H1 (cell line): Measurements from ENCODE around the gene FBN1. TPM values are rescaled to one million over a fixed set of nuclear protein-coding genes. Genes with fewer than 3 reads are reported as not detected.

ENCODE experiments used
- CTCF ChIA-PET: fragments of 300-600 bp; sonication (Branson Sonifier 250); formaldehyde crosslinking; loops from one replicate; lab custom pipeline; 2021; ENCODE audit not compliant: partially characterized antibody; lab: Charles Lee
- POLR2A ChIA-PET: fragments of 300-600 bp; sonication (Branson Sonifier 250); formaldehyde crosslinking; loops from one replicate; lab custom pipeline; 2021; ENCODE audit warnings: inconsistent platforms; ENCODE audit not compliant: partially characterized antibody; lab: Charles Lee
- DNase-seq, 2 experiments: peaks; one replicate each; pipeline versions ENCODE4 v3.0.0 to v3.0.0-alpha.2; 2010 to 2022; ENCODE audit warnings: low spot score in 2 of 2, low read depth in 1 of 2, mixed read lengths in 1 of 2
- FAIRE-seq: peaks from 2 replicates; lab custom pipeline; 2011; peaks lifted over from hg19 to GRCh38; lab: Jason Lieb, UNC
- H2AFZ ChIP-seq: 2 replicates; pipeline ENCODE4 v1.8.1; 2012; ENCODE audit warnings: low read length, inconsistent platforms
- H2AK5ac ChIP-seq: 2 replicates; pipeline ENCODE4 v1.6.1; 2013; ENCODE audit warnings: low read depth, low read length
- H2BK120ac ChIP-seq: replicated peaks from 2 replicates; pipeline ENCODE3; 2013; ENCODE audit warnings: low read depth, low read length, inconsistent platforms
- H2BK12ac ChIP-seq: 2 replicates; pipeline ENCODE4 v1.6.1; 2013; ENCODE audit warnings: low read depth, low read length
- H2BK15ac ChIP-seq: 2 replicates; pipeline ENCODE4 v1.6.1; 2013; ENCODE audit warnings: low read length
- H2BK20ac ChIP-seq: 2 replicates; pipeline ENCODE4 v1.6.1; 2013; ENCODE audit warnings: low read length
- H2BK5ac ChIP-seq: 2 replicates; pipeline ENCODE4 v1.6.1; 2013; ENCODE audit warnings: low read depth, low read length
- H3K14ac ChIP-seq: 2 replicates; pipeline ENCODE4 v1.6.1; 2013; ENCODE audit warnings: inconsistent platforms; ENCODE audit not compliant: insufficient read length
- H3K18ac ChIP-seq: 2 replicates; pipeline ENCODE4 v1.6.1; 2013; ENCODE audit warnings: low read length; ENCODE audit errors: extremely low read depth
- H3K23ac ChIP-seq: 2 replicates; pipeline ENCODE4 v1.6.1; 2013; ENCODE audit warnings: inconsistent platforms; ENCODE audit not compliant: insufficient read length
- H3K23me2 ChIP-seq: 2 replicates; pipeline ENCODE4 v1.6.1; 2013; ENCODE audit warnings: low read depth, low read length
- H3K27ac ChIP-seq: 2 replicates; pipeline ENCODE4 v1.6.1; 2011; ENCODE audit warnings: low read depth, low read length, inconsistent platforms
- H3K27me3 ChIP-seq, 4 experiments: replicated peaks in 1 of 4; 1 replicate in 1 of 4; 2 replicates in 3 of 4; pipeline versions ENCODE4 v1.6.1 to v1.8.1; 2011 to 2013; ENCODE audit warnings: low read length in 3 of 4, mild to moderate bottlenecking in 3 of 4, inconsistent platforms in 2 of 4, mixed read lengths in 2 of 4, moderate library complexity in 1 of 4; ENCODE audit not compliant: control insufficient read depth in 3 of 4, insufficient read depth in 3 of 4; ENCODE audit errors: extremely low read depth in 1 of 4
- H3K36me3 ChIP-seq, 4 experiments: 2 replicates each; pipeline versions ENCODE4 v1.6.1 to v1.8.1; 2011 to 2013; ENCODE audit warnings: mild to moderate bottlenecking in 4 of 4, low read length in 3 of 4, moderate library complexity in 2 of 4, control low read depth in 1 of 4, inconsistent platforms in 1 of 4; ENCODE audit not compliant: insufficient read depth in 4 of 4, control insufficient read depth in 2 of 4
- H3K4ac ChIP-seq: replicated peaks from 2 replicates; pipeline ENCODE3; 2013; ENCODE audit warnings: low read length, low read depth, mixed read lengths, inconsistent platforms; ENCODE audit not compliant: insufficient read length
- H3K4me1 ChIP-seq, 4 experiments: replicated peaks in 1 of 4; 1 replicate in 1 of 4; 2 replicates in 3 of 4; pipeline versions ENCODE4 v1.6.1 to v1.8.1; 2011 to 2013; ENCODE audit warnings: low read length in 3 of 4, inconsistent platforms in 2 of 4, mixed read lengths in 1 of 4; ENCODE audit not compliant: insufficient read depth in 4 of 4, control insufficient read depth in 3 of 4
- H3K4me2 ChIP-seq, 2 experiments: 2 replicates each; pipeline versions ENCODE4 v1.6.1 to v1.8.1; 2011 to 2013; ENCODE audit warnings: low read depth in 2 of 2, low read length in 2 of 2, control low read depth in 1 of 2, inconsistent platforms in 1 of 2, mild to moderate bottlenecking in 1 of 2; ENCODE audit not compliant: insufficient read depth in 1 of 2
- H3K4me3 ChIP-seq, 4 experiments: fragments of 200-600, 300-600 bp in 1 of 4; sonication (generic), shearing (Covaris generic), sonication (Bioruptor Twin) in 1 of 4; 2 replicates each; pipeline versions ENCODE4 v1.5.1 to v1.8.1; 2011 to 2016; ENCODE audit warnings: low read length in 4 of 4, low read depth in 3 of 4, control low read depth in 2 of 4, inconsistent platforms in 2 of 4, mild to moderate bottlenecking in 2 of 4, mixed read lengths in 1 of 4, moderate library complexity in 1 of 4; ENCODE audit not compliant: insufficient read depth in 2 of 4; ENCODE audit errors: extremely low read depth in 1 of 4
- H3K56ac ChIP-seq: replicated peaks from 2 replicates; pipeline ENCODE3; 2013; ENCODE audit warnings: low read depth, mild to moderate bottlenecking, mixed read lengths, low read length, inconsistent platforms; ENCODE audit not compliant: insufficient read length
- H3K79me1 ChIP-seq: 2 replicates; pipeline ENCODE4 v1.6.1; 2013; ENCODE audit warnings: low read depth, low read length, control low read depth
- H3K79me2 ChIP-seq, 2 experiments: 2 replicates each; pipeline versions ENCODE4 v1.6.1 to v1.8.1; 2012 to 2013; ENCODE audit warnings: low read length in 2 of 2, mild to moderate bottlenecking in 2 of 2, inconsistent platforms in 1 of 2; ENCODE audit not compliant: insufficient read depth in 2 of 2, control insufficient read depth in 1 of 2
- H3K9ac ChIP-seq, 4 experiments: replicated peaks in 1 of 4; 1 replicate in 1 of 4; 2 replicates in 3 of 4; pipeline versions ENCODE4 v1.6.1 to v1.8.1; 2011 to 2013; ENCODE audit warnings: low read depth in 3 of 4, low read length in 3 of 4, control low read depth in 2 of 4, mild to moderate bottlenecking in 2 of 4, moderate library complexity in 2 of 4, inconsistent platforms in 1 of 4; ENCODE audit errors: extremely low read depth in 1 of 4
- H3K9me3 ChIP-seq, 2 experiments: 2 replicates each; pipeline versions ENCODE4 v1.6.1 to v1.8.1; 2012 to 2013; ENCODE audit warnings: mild to moderate bottlenecking in 2 of 2, moderate library complexity in 2 of 2, control low read depth in 1 of 2, inconsistent platforms in 1 of 2, low read depth in 1 of 2, low read length in 1 of 2, mixed read lengths in 1 of 2; ENCODE audit not compliant: insufficient read depth in 2 of 2
- H4K20me1 ChIP-seq, 2 experiments: replicated peaks in 1 of 2; 2 replicates each; pipeline versions ENCODE3 to v1.8.1; 2011 to 2013; ENCODE audit warnings: inconsistent platforms in 2 of 2, low read length in 2 of 2, mild to moderate bottlenecking in 1 of 2; ENCODE audit not compliant: insufficient read depth in 2 of 2, control insufficient read depth in 1 of 2
- H4K5ac ChIP-seq: 2 replicates; pipeline ENCODE4 v1.6.1; 2013; ENCODE audit warnings: low read length, low read depth, mixed read lengths, inconsistent platforms; ENCODE audit not compliant: insufficient read length
- H4K8ac ChIP-seq: 2 replicates; pipeline ENCODE4 v1.8.0; 2013; ENCODE audit warnings: mild to moderate bottlenecking, moderate library complexity, low read length, inconsistent platforms; ENCODE audit not compliant: insufficient read depth; ENCODE audit errors: extremely low read depth
- H4K91ac ChIP-seq: replicated peaks from 2 replicates; pipeline ENCODE3; 2013; ENCODE audit warnings: low read length, mixed read lengths, inconsistent platforms; ENCODE audit not compliant: insufficient read length
- BCL11A ChIP-seq, 2 experiments: IDR thresholded peaks; one replicate each; pipeline ENCODE4 v1.6.1; 2011; ENCODE audit warnings: low read depth in 2 of 2, low read length in 2 of 2, mild to moderate bottlenecking in 2 of 2
- CHD1 ChIP-seq: IDR thresholded peaks from 2 replicates; pipeline ENCODE4 v1.6.1; 2012; ENCODE audit warnings: low read depth, low read length, improper control_type of control experiment
- CREB1 ChIP-seq: IDR thresholded peaks from 2 replicates; pipeline ENCODE4 v1.6.1; 2012; ENCODE audit warnings: inconsistent platforms
- CTBP2 ChIP-seq: IDR thresholded peaks from 2 replicates; pipeline ENCODE4 v1.7.0; 2011; ENCODE audit warnings: borderline replicate concordance, mild to moderate bottlenecking, moderate library complexity, mixed read lengths, low read length; ENCODE audit not compliant: insufficient read depth, insufficient read length
- EP300 ChIP-seq, 2 experiments: IDR thresholded peaks; 1 replicate in 1 of 2; 2 replicates in 1 of 2; pipeline ENCODE4 v1.6.1; 2011 to 2012; ENCODE audit warnings: low read depth in 2 of 2, low read length in 2 of 2, mild to moderate bottlenecking in 2 of 2, borderline replicate concordance in 1 of 2, inconsistent platforms in 1 of 2, moderate library complexity in 1 of 2
- FOSL1 ChIP-seq: IDR thresholded peaks from 2 replicates; pipeline ENCODE4 v1.6.1; 2011; ENCODE audit warnings: mild to moderate bottlenecking, low read depth, low read length, moderate library complexity; ENCODE audit not compliant: insufficient read depth
- JUN ChIP-seq: IDR thresholded peaks from 2 replicates; pipeline ENCODE4 v1.6.1; 2011; ENCODE audit warnings: low read depth, mild to moderate bottlenecking, improper control_type of control experiment, low read length
- KDM1A ChIP-seq: fragments of 200-600, 300-600 bp; sonication (generic); IDR thresholded peaks from 2 replicates; pipeline ENCODE4 v1.7.1; 2016; ENCODE audit warnings: mild to moderate bottlenecking, low read length, borderline replicate concordance
- NANOG ChIP-seq: IDR thresholded peaks from 2 replicates; pipeline ENCODE4 v1.6.1; 2011; ENCODE audit warnings: low read length, low read depth, mild to moderate bottlenecking, inconsistent platforms; ENCODE audit not compliant: insufficient read depth, poor library complexity, severe bottlenecking
- RBBP5 ChIP-seq: IDR thresholded peaks from 2 replicates; pipeline ENCODE4 v1.7.1; 2012; ENCODE audit warnings: low read depth, mild to moderate bottlenecking, inconsistent platforms, low read length, moderate library complexity, borderline replicate concordance
- SUZ12 ChIP-seq: fragments of 200-600 bp; sonication (generic); IDR thresholded peaks from 2 replicates; pipeline ENCODE4 v1.6.1; 2012; ENCODE audit warnings: mild to moderate bottlenecking, inconsistent platforms, low read length, moderate library complexity, mixed read lengths
- TAF1 ChIP-seq: IDR thresholded peaks from 2 replicates; pipeline ENCODE4 v1.6.1; 2011; ENCODE audit warnings: mild to moderate bottlenecking, low read depth, low read length
- TBP ChIP-seq: IDR thresholded peaks from 2 replicates; pipeline ENCODE4 v1.6.1; 2011; ENCODE audit warnings: low read depth, low read length, improper control_type of control experiment
- WGBS, 2 experiments: shearing (Covaris generic) in 1 of 2; methylation state at CpG; one replicate each; pipeline versions ENCODE4 v1.1.6 to v1.1.7; 2013 to 2015; ENCODE audit warnings: low lambda C conversion rate in 2 of 2, mixed read lengths in 2 of 2, inconsistent platforms in 1 of 2, low coverage in 1 of 2, missing lambda C conversion rate in 1 of 2; ENCODE audit not compliant: insufficient replicate concordance in 2 of 2, insufficient coverage in 1 of 2, insufficient read length in 1 of 2; ENCODE audit errors: extremely low coverage in 1 of 2, missing lambda C conversion rate in 1 of 2; 5-methylcytosine and 5-hydroxymethylcytosine counted together
- polyA plus RNA-seq, 7 experiments: library from polyadenylated mRNA; depleted of rRNA in 3 of 7; stranded (reverse) in 5 of 7; unstranded in 2 of 7; fragments of >200 nt in 5 of 7; fragments of 200-250 nt in 2 of 7; gene quantifications; 1 replicate in 5 of 7; 2 replicates in 1 of 7; 4 replicates in 1 of 7; pipeline versions ENCODE4 v1.2.1 to v1.2.3, GENCODE V29; 2011 to 2013; ENCODE audit warnings: missing spikeins in 2 of 7, mixed read lengths in 2 of 7
- total RNA-seq: library from RNA; stranded (reverse); fragmentation: NEBNext Ultra II Directional; extraction: Animal tissue kit (Norgen Biotek cat#: 25700); gene quantifications from 2 replicates; pipeline ENCODE4 v1.2.1, GENCODE V29; 2021

The FBN1 gene
- total and polyA plus RNA-seq, 2 of the 8 experiments (the other 6 are each of a cell fraction or from before 2014, with no cell fraction given) = 3.0 to 4.0 TPM

DNA sequence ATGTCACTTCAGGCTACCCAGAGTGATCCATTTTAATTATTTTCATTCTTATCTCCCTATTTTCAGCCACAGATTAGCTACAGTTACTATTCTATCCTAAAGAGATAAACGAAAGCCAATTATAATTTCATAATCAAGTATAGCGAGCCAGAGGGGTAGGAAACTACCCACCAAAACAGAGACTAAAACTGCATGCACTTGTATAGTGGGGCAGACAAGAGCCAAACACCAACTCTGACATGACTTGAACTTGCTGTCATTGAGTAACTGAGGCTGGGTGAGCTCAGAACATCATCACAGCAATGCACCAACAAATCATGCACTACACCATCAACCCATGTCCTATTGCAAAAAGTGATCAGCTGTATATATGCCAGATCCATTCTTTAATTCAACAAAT lies 64.8 kb downstream of the FBN1 start:
- FAIRE-seq = no peak
- CTCF ChIA-PET = interaction anchor here (0.6 to 1.0 kb wide), 2 partner anchors 9 to 31 kb away, joined by 3 to 4 read pairs; no protein-coding TSS in a partner anchor
- TF ChIP-seq TAF1 (no peak), EP300 (IDR thresholded peaks at IDR 0.05; ENCODE audit: borderline replicate concordance in 1 of 2, low read depth in 2 of 2, low read length in 2 of 2) (no peak), BCL11A (IDR thresholded peaks at IDR 0.05; ENCODE audit: low read depth in 2 of 2, low read length in 2 of 2) (no peak), RBBP5 (no peak), SUZ12 (no peak), KDM1A (no peak), NANOG (no peak), CHD1 (no peak), TBP (no peak), CREB1 (no peak), JUN (no peak), CTBP2 (no peak), FOSL1 (no peak)

More for the DNA sequence above, 64.8 kb downstream of the FBN1 start:
- Histone ChIP-seq H3K18ac (no peak overlapping the region), H2BK20ac (no peak overlapping the region), H2BK120ac (no peak overlapping the region), H3K4me2 (no peak overlapping the region), H3K23ac (no peak overlapping the region), H2AFZ (no peak overlapping the region), H3K4me1 (no peaks in the 10 kb centered on the region), H3K9ac (no peak overlapping the region), H3K23me2 (no peaks in the 10 kb centered on the region), H3K9me3 (no peaks in the 10 kb centered on the region), H2BK15ac (no peak overlapping the region), H3K27me3 (no peaks in the 10 kb centered on the region), H3K14ac (no peak overlapping the region), H3K79me1 (no peaks in the 10 kb centered on the region), H4K91ac (no peak overlapping the region), H3K79me2 (no peaks in the 10 kb centered on the region), H2BK12ac (no peak overlapping the region), H4K20me1 (no peaks in the 10 kb centered on the region), H4K5ac (no peak overlapping the region), H3K36me3 (no peaks in the 10 kb centered on the region), H2AK5ac (no peak overlapping the region), H3K4me3 (no peak overlapping the region), H3K56ac (no peak overlapping the region), H3K27ac (no peak overlapping the region), H4K8ac (no peak overlapping the region), H2BK5ac (no peak overlapping the region), H3K4ac (no peak overlapping the region)
- no peak for DNase-seq
- 95% methylated on average over 2 of the region's 2 CpGs; no CpG with 5 or more reads in 1 of the 2 experiments for WGBS, 2 experiments
- POLR2A ChIA-PET = no interaction called here
